ENCODE measurements around the gene CHPT1. TPM values are rescaled to one million over a fixed set of nuclear protein-coding genes. Genes with fewer than 3 reads are reported as not detected.

Gene CHPT1
- total and polyA plus RNA-seq, 11 donors = 73.5 to 208 (median 98.9) TPM

DNA sequence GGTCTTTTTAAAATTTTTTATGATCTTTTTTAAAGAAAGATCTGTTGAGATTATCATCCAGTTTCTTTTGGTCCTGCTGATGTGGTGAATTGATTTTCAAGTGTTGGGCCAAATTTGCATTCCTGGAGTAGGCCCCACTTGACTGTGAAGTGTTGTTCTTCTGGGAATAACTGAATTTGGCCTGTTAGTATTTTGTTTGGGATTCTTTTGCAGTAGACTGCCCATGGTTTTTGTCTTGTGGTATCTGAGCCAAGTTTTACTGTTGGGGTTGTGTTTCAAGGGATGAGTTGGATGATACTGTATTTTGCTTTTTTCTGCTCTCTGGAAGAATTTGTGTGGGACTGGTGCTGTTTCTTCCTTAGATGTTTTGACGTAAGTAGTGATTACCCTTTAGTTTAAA is 45.8 kb downstream of the CHPT1 start:
- DNase-seq = no peak
- no peak for TF ChIP-seq POLR2A (IDR thresholded peaks at IDR 0.05)
- TF ChIP-seq, protein P1, sequence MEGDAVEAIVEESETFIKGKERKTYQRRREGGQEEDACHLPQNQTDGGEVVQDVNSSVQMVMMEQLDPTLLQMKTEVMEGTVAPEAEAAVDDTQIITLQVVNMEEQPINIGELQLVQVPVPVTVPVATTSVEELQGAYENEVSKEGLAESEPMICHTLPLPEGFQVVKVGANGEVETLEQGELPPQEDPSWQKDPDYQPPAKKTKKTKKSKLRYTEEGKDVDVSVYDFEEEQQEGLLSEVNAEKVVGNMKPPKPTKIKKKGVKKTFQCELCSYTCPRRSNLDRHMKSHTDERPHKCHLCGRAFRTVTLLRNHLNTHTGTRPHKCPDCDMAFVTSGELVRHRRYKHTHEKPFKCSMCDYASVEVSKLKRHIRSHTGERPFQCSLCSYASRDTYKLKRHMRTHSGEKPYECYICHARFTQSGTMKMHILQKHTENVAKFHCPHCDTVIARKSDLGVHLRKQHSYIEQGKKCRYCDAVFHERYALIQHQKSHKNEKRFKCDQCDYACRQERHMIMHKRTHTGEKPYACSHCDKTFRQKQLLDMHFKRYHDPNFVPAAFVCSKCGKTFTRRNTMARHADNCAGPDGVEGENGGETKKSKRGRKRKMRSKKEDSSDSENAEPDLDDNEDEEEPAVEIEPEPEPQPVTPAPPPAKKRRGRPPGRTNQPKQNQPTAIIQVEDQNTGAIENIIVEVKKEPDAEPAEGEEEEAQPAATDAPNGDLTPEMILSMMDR (IDR thresholded peaks at IDR 0.05) = no peak
- H3K4me3 ChIP-seq = no peak overlapping the region

DNA sequence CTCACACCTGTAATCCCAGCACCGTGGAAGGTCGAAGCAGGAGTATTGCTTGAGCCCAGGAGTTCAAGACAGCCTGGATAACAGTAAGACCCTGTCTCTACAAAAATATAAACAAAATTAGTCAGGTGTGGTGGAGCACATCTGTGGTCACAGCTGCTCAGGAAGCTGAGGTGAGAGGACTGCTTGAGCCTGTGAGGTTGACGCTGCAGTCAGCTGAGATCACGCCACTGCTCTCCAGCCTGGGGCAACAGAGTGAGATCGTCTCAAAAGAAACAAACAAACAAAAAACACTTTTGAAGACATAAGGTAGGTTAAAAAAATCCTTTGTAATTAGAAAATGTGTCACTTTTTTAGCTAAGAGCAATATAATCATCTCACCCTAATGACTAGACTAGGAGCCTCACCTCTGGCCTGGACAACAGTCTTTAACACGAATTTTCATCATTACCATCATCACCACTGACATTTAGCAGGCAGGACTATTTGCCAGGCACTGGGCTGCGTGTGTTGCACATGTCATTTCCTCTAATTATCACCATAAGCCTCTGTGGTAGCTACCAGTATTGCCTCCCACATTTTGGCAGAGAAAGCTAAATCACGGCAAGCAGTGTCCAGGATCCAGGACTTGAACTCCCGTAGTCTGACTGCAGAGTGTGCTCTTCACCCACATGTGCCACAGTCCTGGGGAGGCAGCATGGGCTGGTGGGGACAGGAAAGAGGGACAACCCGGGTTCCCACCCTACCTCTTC is 46.5 kb downstream of the CHPT1 start:
- DNase-seq = no peak
- H3K4me3 ChIP-seq = no peak overlapping the region
- TF ChIP-seq, protein P1 (IDR thresholded peaks at IDR 0.05) = no peak
- TF ChIP-seq POLR2A (IDR thresholded peaks at IDR 0.05) = no peak
- peaks cover 0 to 7% (median 0%) of the 10 kb centered on the region in 12 donors for H3K4me1 ChIP-seq
- no peaks in the 10 kb centered on the region for H3K9me3 ChIP-seq
- H3K36me3 ChIP-seq = peaks cover 0 to 93% (median 74%) of the 10 kb centered on the region in 9 donors
- peak in 1 of 4 donors; percentile 33 for ATAC-seq
- 76 to 85% (median 81%) methylated on average over 10 of the region's 10 CpGs for WGBS, 4 donors
- intact Hi-C loops (cut with DNase I) = loop anchor here in 1 of 10 donors (10.0 kb wide), 1 partner anchor 249 kb away; no protein-coding TSS in a partner anchor
- no peaks in the 10 kb centered on the region for H3K27me3 ChIP-seq
- H3K27ac ChIP-seq = no peak overlapping the region

More for the DNA sequence above, 45.8 kb downstream of the CHPT1 start:
- 76 to 91% (median 86%) methylated on average over 1 of the region's 1 CpG for WGBS, 4 donors
- H3K27ac ChIP-seq = no peak overlapping the region
- intact Hi-C loops (cut with DNase I) = loop anchor here in 1 of 10 donors (10.0 kb wide), 1 partner anchor 248 kb away; no protein-coding TSS in a partner anchor
- no peak for ATAC-seq
- H3K27me3 ChIP-seq = no peaks in the 10 kb centered on the region
- H3K9me3 ChIP-seq = no peaks in the 10 kb centered on the region
- peaks cover 0 to 93% (median 73%) of the 10 kb centered on the region in 9 donors for H3K36me3 ChIP-seq
- H3K4me1 ChIP-seq = peaks cover 0 to 7% (median 0%) of the 10 kb centered on the region in 12 donors

DNA sequence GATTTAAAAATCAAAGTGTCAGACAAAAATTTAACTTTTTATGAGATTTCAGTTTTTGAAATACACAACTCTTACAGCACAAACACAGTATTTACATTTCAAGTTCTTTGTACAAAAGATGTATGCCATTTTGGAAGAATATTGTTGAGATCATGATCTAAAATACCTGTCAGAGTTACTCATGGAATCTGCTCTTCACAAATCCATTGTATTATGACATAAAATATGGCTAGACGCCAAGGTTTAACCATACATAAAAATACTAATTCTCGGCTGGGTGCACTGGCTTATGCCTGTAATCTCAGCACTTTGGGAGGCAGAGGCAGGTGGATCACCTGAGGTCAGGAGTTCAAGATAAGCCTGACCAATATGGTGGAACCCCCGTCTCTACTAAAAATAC is 48.0 kb downstream of the CHPT1 start:
- peaks cover 0 to 94% (median 89%) of the 10 kb centered on the region in 9 donors for H3K36me3 ChIP-seq
- no peaks in the 10 kb centered on the region for H3K9me3 ChIP-seq
- ATAC-seq = no peak
- no peaks in the 10 kb centered on the region for H3K27me3 ChIP-seq
- WGBS, 4 donors = 85 to 95% (median 89%) methylated on average over 3 of the region's 3 CpGs
- peaks cover 0 to 7% (median 0%) of the 10 kb centered on the region in 12 donors for H3K4me1 ChIP-seq
- TF ChIP-seq, protein P1 (IDR thresholded peaks at IDR 0.05) = no peak
- no peak for TF ChIP-seq POLR2A (IDR thresholded peaks at IDR 0.05)
- intact Hi-C loops (cut with DNase I) = loop anchor here in 1 of 10 donors (10.0 kb wide), 1 partner anchor 251 kb away; no protein-coding TSS in a partner anchor
- H3K27ac ChIP-seq = no peak overlapping the region
- DNase-seq = no peak
- no peak overlapping the region for H3K4me3 ChIP-seq

DNA sequence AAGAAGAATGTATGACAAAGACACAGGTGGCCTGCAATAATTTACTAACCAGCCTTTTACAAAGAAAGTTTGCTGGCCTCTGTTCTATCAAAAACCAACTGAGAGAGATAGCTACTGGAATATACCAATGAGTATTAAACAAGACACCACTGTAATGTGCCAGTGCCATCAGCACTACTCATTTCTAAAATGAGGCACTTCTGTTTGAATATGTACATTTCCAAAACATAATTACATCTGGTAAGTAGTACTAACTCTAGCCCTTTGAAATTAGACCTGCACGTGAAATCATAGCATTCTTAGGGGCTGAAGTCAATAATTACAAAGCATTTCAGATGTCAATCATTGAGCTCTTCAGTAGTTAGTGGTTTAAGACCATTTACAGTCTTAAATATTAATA is 48.8 kb downstream of the CHPT1 start:
- ATAC-seq (no peak), DNase-seq (no peak)
- no peak for TF ChIP-seq POLR2A (IDR thresholded peaks at IDR 0.05)
- TF ChIP-seq, protein P1 (IDR thresholded peaks at IDR 0.05) = no peak
- intact Hi-C loops (cut with DNase I) = loop anchor here in 1 of 10 donors (10.0 kb wide), 1 partner anchor 251 kb away; no protein-coding TSS in a partner anchor
- Histone ChIP-seq H3K36me3 (peaks cover 0 to 98% (median 93%) of the 10 kb centered on the region in 9 donors), H3K4me1 (peaks cover 0 to 7% (median 0%) of the 10 kb centered on the region in 12 donors), H3K27ac (no peak overlapping the region), H3K27me3 (no peaks in the 10 kb centered on the region), H3K9me3 (no peaks in the 10 kb centered on the region), H3K4me3 (no peak overlapping the region)
- 78 to 100% (median 87%) methylated on average over 1 of the region's 1 CpG for WGBS, 4 donors
